MM.1S (cell line): Measurements from ENCODE around the gene FYB1.

Source experiments
- DNase-seq: peaks from one replicate; pipeline ENCODE4 v3.0.0-alpha.2; 2015
- H2AFZ ChIP-seq: fragments of 300-600 bp; sonication (generic); 2 replicates; pipeline ENCODE4 v1.6.0; 2016; ENCODE audit warnings: antibody characterized with exemption, low read length
- H3F3A ChIP-seq: fragments of 300-600 bp; sonication (generic); 2 replicates; pipeline ENCODE4 v1.6.1; 2016; ENCODE audit warnings: mild to moderate bottlenecking, antibody characterized with exemption, low read length, moderate library complexity, mixed read lengths; ENCODE audit not compliant: insufficient read depth
- H3K27ac ChIP-seq: fragments of 300-600 bp; sonication (generic); 2 replicates; pipeline ENCODE4 v1.5.1; 2016; ENCODE audit warnings: mild to moderate bottlenecking, low read length
- H3K27me3 ChIP-seq: fragments of 300-600 bp; sonication (generic); replicated peaks from 2 replicates; pipeline ENCODE4 v1.6.0; 2016; ENCODE audit warnings: low read length; ENCODE audit not compliant: insufficient read depth
- H3K36me3 ChIP-seq: fragments of 300-600 bp; sonication (generic); replicated peaks from 2 replicates; pipeline ENCODE4 v1.6.1; 2016; ENCODE audit warnings: mild to moderate bottlenecking, low read length, mixed read lengths; ENCODE audit not compliant: insufficient read depth
- H3K4me1 ChIP-seq: fragments of 300-600 bp; sonication (generic); 2 replicates; pipeline ENCODE4 v1.6.1; 2016; ENCODE audit warnings: low read length, mixed read lengths
- H3K4me2 ChIP-seq: fragments of 300-600 bp; sonication (generic); 2 replicates; pipeline ENCODE4 v1.6.0; 2016; ENCODE audit warnings: low read depth, low read length
- H3K4me3 ChIP-seq: fragments of 300-600 bp; sonication (generic); 2 replicates; pipeline ENCODE4 v1.5.1; 2016; ENCODE audit warnings: low read length, mixed read lengths
- H3K79me2 ChIP-seq: fragments of 300-600 bp; sonication (generic); 2 replicates; pipeline ENCODE4 v1.6.1; 2016; ENCODE audit warnings: mixed run types, low read length, mixed read lengths
- H3K9ac ChIP-seq: fragments of 300-600 bp; sonication (generic); 2 replicates; pipeline ENCODE4 v1.6.1; 2016; ENCODE audit warnings: low read length, mixed read lengths
- H3K9me2 ChIP-seq: fragments of 300-600 bp; sonication (generic); replicated peaks from 2 replicates; pipeline ENCODE4 v1.6.1; 2016; ENCODE audit warnings: mild to moderate bottlenecking, low read length, mixed read lengths; ENCODE audit not compliant: insufficient read depth
- H3K9me3 ChIP-seq: fragments of 300-600 bp; sonication (generic); replicated peaks from 2 replicates; pipeline ENCODE4 v1.6.1; 2016; ENCODE audit warnings: mild to moderate bottlenecking, low read length, mixed read lengths; ENCODE audit not compliant: insufficient read depth
- H4K20me1 ChIP-seq: fragments of 300-600 bp; sonication (generic); 2 replicates; pipeline ENCODE4 v1.6.1; 2016; ENCODE audit warnings: mild to moderate bottlenecking, low read length, moderate library complexity, mixed read lengths; ENCODE audit not compliant: insufficient read depth
- EZH2 ChIP-seq: fragments of 300-600 bp; sonication (generic); optimal IDR thresholded peaks from 2 replicates; pipeline ENCODE3; 2017; ENCODE audit warnings: low read depth, mild to moderate bottlenecking, antibody characterized with exemption, low read length, mixed read lengths
- EZH2phosphoT487 ChIP-seq: fragments of 300-600 bp; sonication (generic); IDR thresholded peaks from 2 replicates; pipeline ENCODE4 v1.6.1; 2018; ENCODE audit warnings: antibody characterized with exemption, low read length
- TF ChIP-seq, protein P1 (sequence below): fragments of 300-600 bp; sonication (generic); IDR thresholded peaks from 2 replicates; pipeline ENCODE4 v1.5.1; 2016; ENCODE audit warnings: antibody characterized with exemption, low read length, mixed read lengths

FYB1 gene

DNA sequence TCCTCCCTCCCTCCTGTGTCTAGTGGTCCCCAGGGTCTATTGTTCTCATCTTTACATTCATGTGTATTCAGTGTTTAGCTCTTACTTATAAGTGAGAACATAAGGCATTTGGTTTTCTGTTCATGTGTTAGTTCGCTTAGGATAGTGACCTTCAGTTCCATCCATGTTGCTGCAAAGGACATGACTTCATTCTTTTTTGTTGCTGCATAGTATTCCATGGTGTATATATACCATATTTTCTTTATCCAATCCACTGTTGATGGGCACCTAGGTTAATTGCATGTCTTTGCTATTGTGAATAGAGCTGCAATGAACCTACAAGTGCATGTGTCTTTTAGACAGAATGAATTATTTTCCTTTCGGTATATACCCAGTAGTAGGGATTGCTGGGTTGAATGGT is 46.8 kb downstream of the FYB1 start:
- no peaks in the 10 kb centered on the region for H3K79me2 ChIP-seq
- no peak overlapping the region for H3K4me3 ChIP-seq
- no peaks in the 10 kb centered on the region for H4K20me1 ChIP-seq
- no peak for TF ChIP-seq EZH2
- H3K9me3 ChIP-seq, result no peaks in the 10 kb centered on the region
- no peak overlapping the region for H2AFZ ChIP-seq
- peaks cover 5% of the 10 kb centered on the region for H3F3A ChIP-seq
- H3K27ac ChIP-seq, result no peak overlapping the region
- DNase-seq, result no peak
- H3K4me2 ChIP-seq, result no peak overlapping the region
- peaks cover 16% of the 10 kb centered on the region for H3K4me1 ChIP-seq
- H3K27me3 ChIP-seq, result no peaks in the 10 kb centered on the region
- no peak overlapping the region for H3K9ac ChIP-seq
- no peaks in the 10 kb centered on the region for H3K36me3 ChIP-seq
- no peaks in the 10 kb centered on the region for H3K9me2 ChIP-seq

DNA sequence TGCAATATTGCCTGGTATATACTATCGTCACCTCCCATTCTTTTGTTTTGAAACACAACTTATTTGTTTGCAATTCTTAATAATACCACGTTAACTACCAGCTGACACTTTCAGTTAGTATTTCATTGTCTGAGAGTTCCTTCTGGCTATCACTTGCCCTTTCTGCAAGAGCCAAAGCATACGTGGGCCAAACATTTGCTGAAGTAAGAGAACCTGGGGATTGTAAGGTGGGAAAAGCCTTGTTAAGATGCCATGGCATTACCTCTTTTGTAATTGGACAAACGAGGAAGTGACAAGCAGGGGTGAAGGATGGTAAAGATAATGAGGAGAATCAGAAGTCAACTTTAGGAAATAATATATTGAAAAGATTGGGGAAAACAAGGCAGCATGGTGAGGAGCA is 47.7 kb downstream of the FYB1 start:
- H3K4me2 ChIP-seq, result no peak overlapping the region
- no peak overlapping the region for H3K27ac ChIP-seq
- TF ChIP-seq EZH2 (no peak), EZH2phosphoT487 (no peak)
- TF ChIP-seq, protein P1, sequence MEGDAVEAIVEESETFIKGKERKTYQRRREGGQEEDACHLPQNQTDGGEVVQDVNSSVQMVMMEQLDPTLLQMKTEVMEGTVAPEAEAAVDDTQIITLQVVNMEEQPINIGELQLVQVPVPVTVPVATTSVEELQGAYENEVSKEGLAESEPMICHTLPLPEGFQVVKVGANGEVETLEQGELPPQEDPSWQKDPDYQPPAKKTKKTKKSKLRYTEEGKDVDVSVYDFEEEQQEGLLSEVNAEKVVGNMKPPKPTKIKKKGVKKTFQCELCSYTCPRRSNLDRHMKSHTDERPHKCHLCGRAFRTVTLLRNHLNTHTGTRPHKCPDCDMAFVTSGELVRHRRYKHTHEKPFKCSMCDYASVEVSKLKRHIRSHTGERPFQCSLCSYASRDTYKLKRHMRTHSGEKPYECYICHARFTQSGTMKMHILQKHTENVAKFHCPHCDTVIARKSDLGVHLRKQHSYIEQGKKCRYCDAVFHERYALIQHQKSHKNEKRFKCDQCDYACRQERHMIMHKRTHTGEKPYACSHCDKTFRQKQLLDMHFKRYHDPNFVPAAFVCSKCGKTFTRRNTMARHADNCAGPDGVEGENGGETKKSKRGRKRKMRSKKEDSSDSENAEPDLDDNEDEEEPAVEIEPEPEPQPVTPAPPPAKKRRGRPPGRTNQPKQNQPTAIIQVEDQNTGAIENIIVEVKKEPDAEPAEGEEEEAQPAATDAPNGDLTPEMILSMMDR, result no peak
- H3K9ac ChIP-seq, result no peak overlapping the region
- no peaks in the 10 kb centered on the region for H3K27me3 ChIP-seq
- H3F3A ChIP-seq, result peaks cover 4% of the 10 kb centered on the region
- H2AFZ ChIP-seq, result no peak overlapping the region
- H3K4me1 ChIP-seq, result peaks cover 10% of the 10 kb centered on the region
- no peaks in the 10 kb centered on the region for H4K20me1 ChIP-seq
- no peaks in the 10 kb centered on the region for H3K36me3 ChIP-seq
- no peaks in the 10 kb centered on the region for H3K9me3 ChIP-seq
- H3K79me2 ChIP-seq, result no peaks in the 10 kb centered on the region
- H3K4me3 ChIP-seq, result no peak overlapping the region
- no peak for DNase-seq
- no peaks in the 10 kb centered on the region for H3K9me2 ChIP-seq

DNA sequence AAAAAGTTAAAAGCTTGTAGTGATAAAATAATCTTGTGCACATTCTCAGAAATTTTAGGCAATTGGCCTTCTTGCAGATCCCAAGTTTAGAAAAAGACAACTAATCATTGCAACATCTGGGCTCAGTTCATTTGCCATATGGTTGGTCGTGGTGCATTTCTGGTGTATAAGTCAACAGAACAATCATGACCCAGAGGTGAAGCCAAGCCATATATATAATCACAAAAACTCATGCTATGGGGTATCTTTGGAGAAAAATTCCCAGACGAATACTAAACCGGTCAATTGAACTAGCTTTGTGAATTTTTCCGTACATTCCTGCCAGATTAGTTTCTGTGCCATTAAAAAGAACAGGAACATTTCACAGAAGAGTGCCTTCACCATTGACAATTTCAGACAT is 50.3 kb downstream of the FYB1 start:
- H3K4me3 ChIP-seq, result no peak overlapping the region
- no peak overlapping the region for H3K4me2 ChIP-seq
- 0 out of 2 replicates have a peak, but pooled peaks cover 5% of the 10 kb centered on the region for H3K4me1 ChIP-seq
- H3K36me3 ChIP-seq, result no peaks in the 10 kb centered on the region
- DNase-seq, result no peak
- H3F3A ChIP-seq, result no peaks in the 10 kb centered on the region
- no peaks in the 10 kb centered on the region for H3K27me3 ChIP-seq
- H4K20me1 ChIP-seq, result no peaks in the 10 kb centered on the region
- no peak overlapping the region for H3K27ac ChIP-seq
- no peaks in the 10 kb centered on the region for H3K9me2 ChIP-seq
- H3K9ac ChIP-seq, result no peak overlapping the region
- no peaks in the 10 kb centered on the region for H3K9me3 ChIP-seq
- TF ChIP-seq, protein P1, result no peak
- no peak for TF ChIP-seq EZH2phosphoT487
- H2AFZ ChIP-seq, result no peak overlapping the region
- no peaks in the 10 kb centered on the region for H3K79me2 ChIP-seq

DNA sequence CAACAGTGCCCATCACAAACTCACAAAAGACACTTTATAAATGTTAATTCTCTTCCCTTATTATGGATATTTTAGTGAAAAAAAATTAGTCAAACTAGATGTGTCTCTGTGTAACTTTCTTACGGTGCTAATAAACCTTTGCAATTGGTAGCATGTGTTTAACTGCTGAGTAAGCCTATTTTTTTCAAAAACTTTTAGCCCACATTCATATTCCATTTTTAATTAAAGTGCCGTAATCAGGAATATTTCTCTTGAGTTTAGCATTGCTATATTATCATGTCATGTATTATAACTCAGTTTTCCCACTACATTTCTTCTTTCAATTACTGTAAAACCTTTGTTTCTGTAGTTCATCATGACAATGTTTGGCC is 51.4 kb downstream of the FYB1 start:
- Histone ChIP-seq H3K9me3 (no peaks in the 10 kb centered on the region), H3K9me2 (no peaks in the 10 kb centered on the region), H3K79me2 (no peaks in the 10 kb centered on the region), H3K9ac (no peak overlapping the region), H3K36me3 (no peaks in the 10 kb centered on the region), H3K27me3 (no peaks in the 10 kb centered on the region), H3K27ac (no peak overlapping the region), H3K4me3 (no peak overlapping the region), H3F3A (no peaks in the 10 kb centered on the region), H4K20me1 (no peaks in the 10 kb centered on the region), H2AFZ (no peak overlapping the region), H3K4me2 (no peak overlapping the region), H3K4me1 (0 out of 2 replicates have a peak, but pooled peaks cover 5% of the 10 kb centered on the region)
- no peak for DNase-seq
- TF ChIP-seq, protein P1, result no peak
- TF ChIP-seq EZH2phosphoT487 (no peak), EZH2 (no peak)
